Left renal cortex interstitium (tissue), 4 donors: ENCODE data around the gene FBXL7. TPM values are rescaled to one million over a fixed set of nuclear protein-coding genes. Genes with fewer than 3 reads are reported as not detected.

Experiments
- DNase-seq, 4 donors: peaks; one replicate each; pipeline ENCODE4 v3.0.0-alpha.2; 2013; ENCODE audit warnings: low read depth in 4 of 4, low spot score in 2 of 4, missing footprints in 1 of 4
- polyA plus RNA-seq, 4 donors: library from polyadenylated mRNA; unstranded; fragments of 120-200 nt; gene quantifications; one replicate each; pipeline ENCODE4 v1.2.1, GENCODE V29; 2013; ENCODE audit not compliant: insufficient read length in 4 of 4

The FBXL7 gene
- polyA plus RNA-seq, 4 donors = 24.1 to 29.8 (median 26.8) TPM

DNA sequence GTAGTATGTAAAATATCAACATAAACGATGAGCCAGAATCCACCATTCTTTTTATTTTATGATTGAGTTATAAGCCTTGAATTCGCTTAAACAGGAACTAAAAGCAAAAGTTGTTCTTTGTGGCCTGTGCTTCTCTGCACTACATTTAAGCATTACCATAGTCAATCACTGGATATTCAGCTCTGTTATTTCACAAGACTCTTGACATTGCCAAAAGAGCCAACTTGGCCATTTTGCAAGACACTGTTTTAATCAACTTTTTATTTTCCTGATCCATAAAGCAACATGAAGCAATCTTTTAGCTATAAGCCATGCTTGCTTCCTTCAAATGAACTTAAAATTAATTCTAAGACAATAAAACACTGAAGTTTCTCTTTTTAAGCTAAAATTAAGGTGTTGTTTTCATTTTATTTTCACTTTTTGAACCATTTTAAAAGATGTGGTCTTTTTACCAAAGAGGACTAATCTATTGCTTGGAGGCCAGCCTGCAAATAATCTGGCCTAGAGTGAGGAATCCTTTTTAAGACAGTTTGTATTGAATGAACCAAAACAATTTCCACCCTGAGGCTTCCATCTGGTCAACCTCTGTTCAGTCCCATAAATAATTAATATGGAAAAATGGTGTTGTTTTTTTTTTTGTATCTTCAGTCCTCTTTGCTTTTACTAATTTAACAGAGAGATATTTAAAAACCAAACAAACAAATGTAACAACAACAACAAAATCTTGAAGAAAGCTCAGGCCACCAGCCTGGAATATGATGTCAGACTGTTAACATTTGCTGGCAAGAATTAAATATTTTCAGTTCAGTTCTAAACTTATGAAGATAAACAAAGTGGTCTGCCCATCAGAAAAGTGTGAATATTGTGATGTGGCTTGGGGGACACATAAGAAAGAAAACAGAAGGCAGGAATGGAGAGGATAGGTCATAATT, 405.2 kb downstream of the FBXL7 start:
- DNase-seq = no peak

DNA sequence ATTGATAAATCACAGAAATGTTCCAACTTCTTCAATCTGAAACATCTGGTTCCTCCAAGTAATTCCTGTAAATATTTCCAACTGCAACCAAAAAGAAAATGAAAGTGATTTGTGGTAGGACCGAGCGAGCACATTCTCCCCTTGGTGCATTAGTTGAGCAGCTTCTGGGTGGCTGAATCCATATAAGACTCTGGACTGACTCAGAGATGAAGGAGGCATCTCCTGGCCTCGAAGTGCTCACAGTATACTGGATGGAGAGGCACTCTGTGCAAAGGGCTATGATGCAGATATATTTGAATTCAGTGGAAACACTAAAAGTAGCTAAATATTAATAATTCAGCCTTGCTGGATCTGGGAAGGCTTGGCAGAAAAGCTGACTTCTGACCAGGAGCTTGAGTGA, 414.7 kb downstream of the FBXL7 start:
- DNase-seq = no peak

DNA sequence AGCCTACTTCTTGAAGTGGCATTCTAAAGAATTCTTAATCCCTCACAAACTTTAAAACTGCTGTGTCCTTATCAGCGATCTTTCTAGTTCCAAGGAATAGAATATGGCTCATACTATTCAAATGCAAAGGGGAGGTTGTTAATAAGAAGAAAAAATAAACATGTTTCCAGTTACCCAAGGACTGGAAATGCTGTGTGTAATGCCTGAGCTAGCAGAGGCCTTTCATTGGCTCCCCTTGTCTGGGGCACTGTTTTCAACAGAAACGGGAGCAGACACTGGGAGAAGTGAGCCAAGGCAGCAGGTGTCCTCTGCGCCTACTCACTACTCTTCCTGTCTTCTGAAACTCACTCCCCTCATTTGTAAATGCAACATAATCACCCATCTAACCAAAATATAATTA, 426.6 kb downstream of the FBXL7 start:
- DNase-seq = no peak

DNA sequence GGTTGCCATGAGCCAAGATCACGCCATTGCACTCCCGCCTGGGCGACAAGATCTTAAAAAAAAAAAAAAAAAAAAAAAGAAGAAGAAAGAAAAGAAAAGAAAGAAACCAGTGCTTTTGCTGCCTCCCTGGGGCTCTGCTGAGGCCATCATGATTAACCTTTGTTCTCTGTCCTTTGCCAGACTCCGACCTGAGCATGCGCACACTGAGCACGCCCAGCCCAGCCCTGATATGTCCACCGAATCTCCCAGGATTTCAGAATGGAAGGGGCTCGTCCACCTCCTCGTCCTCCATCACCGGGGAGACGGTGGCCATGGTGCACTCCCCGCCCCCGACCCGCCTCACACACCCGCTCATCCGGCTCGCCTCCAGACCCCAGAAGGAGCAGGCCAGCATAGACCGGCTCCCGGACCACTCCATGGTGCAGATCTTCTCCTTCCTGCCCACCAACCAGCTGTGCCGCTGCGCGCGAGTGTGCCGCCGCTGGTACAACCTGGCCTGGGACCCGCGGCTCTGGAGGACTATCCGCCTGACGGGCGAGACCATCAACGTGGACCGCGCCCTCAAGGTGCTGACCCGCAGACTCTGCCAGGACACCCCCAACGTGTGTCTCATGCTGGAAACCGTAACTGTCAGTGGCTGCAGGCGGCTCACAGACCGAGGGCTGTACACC, 427.9 kb downstream of the FBXL7 start:
- no peak for DNase-seq

DNA sequence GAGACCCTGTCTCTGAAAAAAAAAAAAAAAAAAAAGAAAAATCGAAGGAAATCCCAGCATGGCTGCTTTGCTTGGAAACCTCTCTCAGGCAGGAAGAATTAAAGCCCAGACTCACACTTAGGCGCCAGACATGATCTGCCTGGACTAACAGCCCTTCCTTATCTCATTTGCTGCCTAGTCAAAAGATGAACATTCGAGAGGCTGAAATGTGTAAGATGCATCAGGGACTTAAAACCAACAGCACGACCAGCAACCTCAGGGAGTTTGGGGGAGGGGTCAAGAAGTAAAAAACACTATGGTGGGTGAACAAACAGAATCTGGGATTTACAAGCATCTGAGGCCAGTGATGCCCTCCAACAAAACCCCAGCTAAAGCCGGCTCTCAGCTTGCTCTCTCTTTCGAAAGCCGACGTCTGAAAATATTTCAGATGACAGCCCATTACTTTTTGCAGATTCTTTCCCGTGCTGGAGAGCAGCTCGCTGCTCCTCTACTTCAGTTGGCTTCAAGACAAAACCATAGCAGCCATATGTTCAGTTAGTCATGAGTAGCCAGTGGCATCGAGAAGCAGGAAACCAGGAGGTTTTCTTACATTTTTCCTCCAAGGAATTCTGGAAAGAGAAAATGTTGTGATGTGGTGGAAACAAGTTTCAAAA, 429.8 kb downstream of the FBXL7 start:
- DNase-seq = no peak

DNA sequence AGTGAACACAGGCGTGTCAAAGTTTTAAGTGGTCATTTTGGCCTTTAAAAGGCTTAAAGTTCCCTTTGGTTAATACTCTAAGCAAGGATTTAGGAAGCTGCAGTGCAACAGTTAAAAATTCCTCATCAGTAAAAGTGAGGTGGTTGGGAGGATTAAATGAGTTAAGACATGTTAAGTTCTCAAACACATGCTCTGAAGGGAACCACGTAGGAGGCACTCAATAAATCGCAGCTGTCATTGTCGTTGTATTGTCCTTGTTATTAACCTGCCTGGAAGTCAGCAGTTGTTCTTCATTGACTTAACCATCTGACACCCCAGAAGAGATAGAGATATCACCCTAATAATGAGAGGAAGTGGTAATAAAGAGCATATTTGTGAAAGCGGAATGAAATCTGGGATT, 432.1 kb downstream of the FBXL7 start:
- DNase-seq = no peak

- no peak for DNase-seq
Observed at GRCh38 chr5:15933259-15934207, 433.6 kb downstream of the FBXL7 start.

- no peak for DNase-seq
Observed at GRCh38 chr5:15936505-15937245, 436.7 kb downstream of the FBXL7 start.

GRCh38 chr5:15937708-15938107, 437.7 kb downstream of the FBXL7 start:
- DNase-seq = no peak

DNA sequence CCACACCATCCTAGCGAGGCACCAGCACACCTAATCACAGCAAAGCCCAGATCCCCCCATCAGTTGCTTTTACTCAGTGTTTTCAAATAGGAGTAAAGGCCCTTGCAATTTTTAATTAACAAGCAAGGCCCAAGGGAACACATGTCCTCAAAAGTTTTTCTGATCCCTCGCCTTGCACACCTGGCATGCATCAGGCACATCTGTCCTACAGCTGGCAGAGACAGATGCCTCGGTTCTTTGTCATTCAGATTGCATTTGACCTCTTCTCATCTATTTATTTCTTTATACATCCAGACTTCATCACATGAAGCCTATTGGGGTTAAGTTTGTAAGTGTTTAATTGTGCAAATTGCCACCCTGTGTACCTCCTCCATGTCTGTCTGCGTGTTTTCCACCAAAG, 438.2 kb downstream of the FBXL7 start:
- DNase-seq = no peak

DNA sequence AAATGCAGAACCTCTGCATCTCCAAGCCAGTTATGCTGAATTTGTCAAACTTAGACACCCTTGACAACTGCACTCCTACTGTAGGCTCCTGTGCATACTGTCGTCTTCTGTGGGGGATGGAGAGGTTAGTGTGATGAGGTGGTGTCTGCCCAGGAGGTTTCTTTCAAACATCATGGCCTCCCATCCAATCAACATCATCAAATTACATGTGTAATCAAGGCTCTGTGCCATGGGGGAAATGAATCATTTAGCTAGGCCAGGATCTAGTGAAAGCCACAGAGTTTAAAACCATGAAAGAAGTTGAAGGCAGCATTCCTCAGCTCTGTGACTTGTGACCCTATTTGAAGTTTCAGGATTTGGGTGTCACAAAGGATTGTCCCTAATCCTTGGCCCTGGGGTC, 439.0 kb downstream of the FBXL7 start:
- DNase-seq = no peak

DNA sequence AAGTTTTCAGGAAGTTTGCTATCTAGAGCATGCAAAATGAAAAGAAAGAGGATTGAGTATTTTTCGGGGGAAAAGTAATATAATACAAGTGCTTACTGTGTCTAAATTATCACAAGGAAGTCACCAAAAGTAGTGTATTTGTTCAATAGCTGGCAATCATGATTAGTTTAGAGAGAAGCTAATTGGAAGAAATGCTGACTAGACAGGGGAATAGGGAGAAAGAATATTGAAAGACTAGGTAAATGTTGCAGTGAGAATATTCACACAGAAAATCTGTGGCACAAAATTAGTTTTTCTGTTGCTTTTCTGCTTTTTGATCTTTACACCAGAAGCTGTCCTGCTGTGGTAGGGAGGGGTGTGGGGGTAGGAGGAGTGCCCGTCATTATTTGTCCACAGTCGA, 440.9 kb downstream of the FBXL7 start:
- no peak for DNase-seq

DNA sequence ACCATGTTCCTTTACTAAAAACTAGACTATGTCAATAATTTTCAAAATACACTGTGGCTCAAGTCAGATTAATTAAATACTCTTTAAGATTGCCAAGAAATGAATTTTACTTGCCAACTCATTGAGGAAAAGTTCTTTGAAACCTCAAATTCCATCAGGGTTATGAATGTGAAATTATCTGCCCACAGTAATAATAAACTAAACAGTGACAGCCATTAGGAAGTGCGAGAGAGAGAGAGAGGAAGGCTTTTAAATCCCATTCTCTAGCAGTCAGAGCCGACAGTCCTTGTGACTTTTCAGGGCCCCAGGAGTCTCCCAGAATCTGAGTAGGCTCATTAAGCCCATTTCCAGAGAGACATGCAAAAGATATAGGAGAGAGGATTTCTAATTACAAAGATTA, 443.5 kb downstream of the FBXL7 start:
- no peak for DNase-seq

- no peak for DNase-seq
Observed at GRCh38 chr5:15946026-15946425, 446.0 kb downstream of the FBXL7 start.

DNA sequence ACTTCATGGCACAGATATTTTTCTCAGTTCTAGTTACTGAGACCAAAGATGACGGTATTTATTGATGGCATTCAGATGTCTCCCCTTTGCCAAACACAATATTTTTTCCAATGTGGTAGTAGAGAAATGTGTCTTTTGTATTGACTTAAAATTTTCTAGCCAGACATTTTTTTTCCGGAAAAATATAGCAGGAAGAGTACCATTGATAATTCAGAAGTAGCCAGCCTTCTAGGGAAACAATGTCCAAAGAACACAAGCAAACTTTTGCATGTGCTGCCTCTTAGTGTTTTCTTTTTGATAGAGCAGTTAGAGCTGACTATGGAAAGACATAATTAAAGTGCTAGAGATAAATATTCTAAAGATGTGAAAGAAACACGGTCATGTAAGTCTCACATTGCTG, 448.2 kb downstream of the FBXL7 start:
- DNase-seq = no peak

DNA sequence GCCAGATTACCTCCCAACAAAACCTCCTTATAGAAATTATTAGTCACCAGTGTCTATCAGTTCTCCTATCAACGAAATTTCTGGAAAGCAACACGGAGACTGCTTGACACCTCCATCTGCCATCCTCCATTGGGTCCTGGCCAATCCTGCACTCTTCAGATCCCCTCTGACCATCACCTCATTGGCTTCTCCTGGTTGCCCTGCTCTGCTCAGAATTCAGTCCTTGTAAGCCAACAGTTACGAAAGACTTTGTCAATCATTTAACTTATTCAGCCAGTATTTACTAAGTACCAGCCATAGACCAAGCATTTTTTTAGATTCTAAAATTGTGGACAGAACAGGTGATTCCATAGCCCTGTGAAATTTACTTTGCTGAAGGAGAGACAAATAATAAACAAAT, 451.1 kb downstream of the FBXL7 start:
- DNase-seq = no peak

- no peak for DNase-seq
Observed at GRCh38 chr5:15951550-15951949, 451.6 kb downstream of the FBXL7 start.

GRCh38 chr5:15956622-15957021, 456.6 kb downstream of the FBXL7 start:
- no peak for DNase-seq

DNA sequence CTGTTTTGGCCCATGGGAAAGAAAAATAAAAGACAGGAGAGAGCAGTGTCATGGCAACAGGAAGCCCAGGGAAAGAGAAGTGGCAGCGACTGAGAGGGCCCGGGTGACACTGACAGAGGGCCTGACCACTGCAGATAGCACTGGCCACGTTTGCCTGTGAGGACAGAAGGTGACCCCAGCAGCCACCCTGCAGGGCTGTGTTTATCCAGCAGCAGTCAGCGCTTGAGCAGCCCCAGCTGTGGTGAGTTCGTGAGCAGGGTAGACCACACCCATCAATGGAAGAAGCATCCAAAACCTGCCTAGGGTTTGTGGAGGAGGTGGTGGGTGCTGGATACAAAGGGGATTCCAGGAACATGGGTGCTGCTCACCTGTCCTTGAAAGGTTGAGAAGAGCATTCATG, 457.1 kb downstream of the FBXL7 start:
- DNase-seq = no peak
